Activated naive CD4-positive, alpha-beta T cell treated with anti-CD3 and anti-CD28 coated beads for 36 hours (primary cell): Measurements from ENCODE around the gene LGALS16. TPM values are rescaled to one million over a fixed set of nuclear protein-coding genes. Genes with fewer than 3 reads are reported as not detected.
A peak's percentile ranks its signal among the peaks of the same experiment; 100 is the strongest.

ENCODE experiments used
- CTCF ChIA-PET: fragments of 350-600 bp; sonication (Branson Sonifier 250); formaldehyde crosslinking; loops from one replicate; lab custom pipeline; 2021; ENCODE audit warnings: antibody characterized with exemption; lab: Charles Lee
- DNase-seq: peaks from one replicate; pipeline ENCODE4 v3.0.0-alpha.2; 2020
- H3K27ac Mint-ChIP-seq: one replicate; pipeline ENCODE4 v1.8.0; 2021; ENCODE audit warnings: mild to moderate bottlenecking, mixed read lengths
- H3K27me3 Mint-ChIP-seq: one replicate; pipeline ENCODE4 v1.8.0; 2021; ENCODE audit warnings: low read depth, mixed read lengths
- H3K36me3 Mint-ChIP-seq: one replicate; pipeline ENCODE4 v1.8.0; 2021; ENCODE audit warnings: low read depth, mixed read lengths
- H3K4me1 Mint-ChIP-seq: one replicate; pipeline ENCODE4 v1.8.0; 2021; ENCODE audit warnings: low read depth, mixed read lengths
- H3K4me3 Mint-ChIP-seq: one replicate; pipeline ENCODE4 v1.8.0; 2021; ENCODE audit warnings: mild to moderate bottlenecking, moderate library complexity, mixed read lengths
- H3K9me3 Mint-ChIP-seq: one replicate; pipeline ENCODE4 v1.8.0; 2021; ENCODE audit warnings: mixed read lengths
- intact Hi-C: fragments of 100-400 bp; cut with micrococcal nuclease; formaldehyde crosslinking; loops from one replicate; pipeline ENCODE4 v1.15.1; 2023
- total RNA-seq, 2 experiments: library from RNA; stranded (reverse); gene quantifications; one replicate each; pipeline ENCODE4 v1.2.3, GENCODE V29; 2021

Gene LGALS16
- total RNA-seq, 2 experiments from 2014 or later, result not detected

DNA sequence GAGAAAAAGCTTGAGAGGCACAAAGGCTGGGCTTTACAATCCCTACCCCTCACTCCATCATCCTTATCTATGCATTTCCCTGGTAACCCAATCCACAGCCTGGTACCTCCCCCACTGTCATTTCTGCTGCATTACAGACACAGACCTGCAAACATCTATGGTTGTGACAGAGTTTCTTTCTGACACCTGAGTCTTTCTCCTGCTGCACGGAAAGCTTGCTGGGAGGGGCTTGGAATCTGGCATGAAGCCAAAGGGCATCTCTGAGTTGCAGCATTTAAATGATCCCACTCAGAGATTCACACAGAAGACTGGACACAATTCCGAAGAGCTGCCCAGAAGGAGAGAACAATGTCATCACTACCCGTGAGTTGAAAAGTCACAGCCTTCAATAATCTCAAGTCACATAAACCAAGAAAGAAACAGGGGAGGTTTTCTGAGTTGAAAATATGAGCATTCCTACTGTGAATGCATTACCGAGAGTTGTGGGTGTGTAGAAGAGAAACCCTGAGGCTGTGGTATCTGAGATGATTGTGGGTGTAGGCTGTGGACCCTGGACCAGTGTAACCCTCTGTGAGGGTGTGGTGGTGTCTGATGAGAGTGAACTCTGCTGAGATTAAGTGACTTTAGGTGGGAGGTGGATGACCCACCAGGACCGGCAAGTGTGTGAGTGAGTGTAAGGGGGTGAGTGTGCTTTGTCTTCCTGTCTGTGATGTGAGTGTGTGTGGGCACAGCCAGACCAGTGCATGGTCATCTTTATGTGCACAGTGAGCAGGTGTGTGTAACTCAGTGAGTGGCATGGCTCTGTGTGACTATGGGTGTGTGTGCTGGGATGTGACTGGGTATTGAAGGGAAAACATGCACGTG is 48.7 kb downstream of the LGALS16 start, which contains the start of gene LGALS14:
LGALS14 (plus strand) TSS at position 301 of the 864 bp plus-strand sequence; CDS start at position 349, 48 bp downstream.
- intact Hi-C loops, result loop anchor here (1.0 kb wide), 1 partner anchor 25 kb away; no protein-coding TSS in a partner anchor
- peak within 1 kb of the TSS; percentile 34 for H3K4me3 Mint-ChIP-seq
- CTCF ChIA-PET, result interaction anchor here (1.3 to 1.9 kb wide), 2 partner anchors 30 to 159 kb away, joined by 3 to 5 read pairs; no protein-coding TSS in a partner anchor
- H3K27ac Mint-ChIP-seq, result peak within 1 kb of the TSS; percentile 79
- peaks cover 39% of the 10 kb centered on the region for H3K4me1 Mint-ChIP-seq
- H3K9me3 Mint-ChIP-seq, result no peaks in the 10 kb centered on the region
- peaks cover 2% of the 10 kb centered on the region for H3K36me3 Mint-ChIP-seq
- peak; percentile 60 for DNase-seq
- no peaks in the 10 kb centered on the region for H3K27me3 Mint-ChIP-seq

DNA sequence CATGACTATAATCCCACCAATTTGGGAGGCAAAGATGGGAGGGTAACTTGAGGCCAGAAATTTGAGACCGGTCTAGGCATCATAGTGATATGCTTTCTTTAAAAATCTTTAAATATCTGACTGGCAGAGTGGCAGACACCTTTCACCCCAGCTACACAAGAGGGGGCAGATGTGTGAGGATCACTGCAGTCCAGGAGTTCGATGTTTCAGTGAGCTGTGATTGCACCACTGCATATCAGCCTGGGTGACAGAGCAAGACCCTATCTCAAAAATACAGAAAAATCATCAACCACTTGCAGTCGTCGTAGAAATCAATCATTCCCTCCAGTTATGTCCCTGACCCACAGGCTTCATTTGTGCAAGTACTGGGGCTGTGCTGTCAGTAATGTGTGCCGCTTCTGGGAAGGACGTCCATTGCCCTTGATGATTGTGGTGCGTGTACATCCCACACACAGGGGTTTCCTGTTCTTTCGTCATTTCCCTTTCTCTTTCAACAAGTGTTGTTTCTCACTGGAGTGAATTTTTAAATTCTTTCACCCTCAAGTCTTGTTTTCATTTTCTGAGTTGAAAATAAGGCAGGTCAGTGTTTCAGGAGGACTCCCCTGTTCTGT is 50.0 kb downstream of the LGALS16 start:
- peaks cover 2% of the 10 kb centered on the region for H3K36me3 Mint-ChIP-seq
- H3K4me3 Mint-ChIP-seq, result peak overlapping the region; percentile 52
- no peaks in the 10 kb centered on the region for H3K27me3 Mint-ChIP-seq
- CTCF ChIA-PET, result interaction anchor here (0.7 to 1.9 kb wide), 3 partner anchors 31 to 160 kb away, joined by 3 to 5 read pairs (median 3); no protein-coding TSS in a partner anchor
- H3K4me1 Mint-ChIP-seq, result peaks cover 51% of the 10 kb centered on the region
- H3K27ac Mint-ChIP-seq, result peak overlapping the region; percentile 79
- H3K9me3 Mint-ChIP-seq, result no peaks in the 10 kb centered on the region
- peak; percentile 79 for DNase-seq
- intact Hi-C loops, result no loop called here

DNA sequence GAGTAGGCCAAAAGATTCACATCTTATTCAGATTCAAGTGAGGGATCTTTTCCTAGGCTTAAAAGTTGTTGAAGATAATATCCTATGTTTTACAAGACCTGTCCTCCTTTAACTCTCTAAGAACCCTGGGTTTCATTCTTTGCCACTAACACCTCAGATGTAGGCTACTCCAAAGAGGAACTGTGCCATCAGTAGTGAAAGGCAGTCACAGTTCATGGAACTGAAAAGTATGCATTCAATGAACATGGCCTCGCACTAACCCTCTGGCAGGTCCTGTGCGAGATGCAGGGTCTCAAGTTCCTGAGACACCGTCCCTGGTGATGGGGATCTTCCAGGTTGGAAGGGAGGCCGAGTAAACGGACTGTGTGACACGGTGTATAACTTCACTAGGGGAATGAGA is 52.9 kb downstream of the LGALS16 start:
- Mint-ChIP-seq H3K4me1 (peaks cover 54% of the 10 kb centered on the region), H3K27ac (no peak overlapping the region), H3K36me3 (peaks cover 2% of the 10 kb centered on the region), H3K4me3 (no peak overlapping the region), H3K27me3 (no peaks in the 10 kb centered on the region), H3K9me3 (no peaks in the 10 kb centered on the region)
- CTCF ChIA-PET, result no interaction called here
- DNase-seq, result no peak
- intact Hi-C loops, result no loop called here

DNA sequence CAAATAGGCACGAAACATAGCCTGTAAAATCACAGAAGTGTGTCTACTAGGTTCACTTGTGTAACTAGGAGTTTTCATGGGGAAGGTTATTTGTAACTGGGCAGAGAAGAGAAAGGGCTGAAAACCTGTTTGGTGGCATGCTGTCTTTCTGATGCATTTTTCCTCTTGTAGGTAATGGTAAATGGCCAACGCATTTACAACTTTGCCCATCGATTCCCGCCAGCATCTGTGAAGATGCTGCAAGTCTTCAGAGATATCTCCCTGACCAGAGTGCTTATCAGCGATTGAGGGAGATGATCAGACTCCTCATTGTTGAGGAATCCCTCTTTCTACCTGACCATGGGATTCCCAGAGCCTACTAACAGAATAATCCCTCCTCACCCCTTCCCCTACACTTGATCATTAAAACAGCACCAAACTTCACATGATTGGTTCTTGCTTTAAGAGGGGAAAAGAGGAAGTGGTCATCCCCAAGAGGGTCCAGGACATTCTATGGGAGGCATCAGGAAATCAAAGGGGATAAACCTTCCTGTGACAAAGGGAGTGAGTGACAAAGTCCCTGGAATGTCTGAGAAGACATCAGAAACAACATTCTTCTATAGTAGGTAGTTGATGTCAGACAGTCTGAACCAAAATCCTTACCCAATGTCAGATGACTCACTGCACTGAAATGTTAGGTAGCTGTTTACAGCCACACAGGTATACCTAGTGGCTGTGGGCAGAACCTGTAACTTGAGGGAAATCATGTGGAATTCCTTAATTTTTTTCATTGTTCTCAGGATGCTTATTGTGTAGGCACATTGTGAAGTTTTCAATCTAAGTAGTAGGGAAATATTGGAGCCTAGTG is 53.5 kb downstream of the LGALS16 start:
- Mint-ChIP-seq H3K27ac (no peak overlapping the region), H3K36me3 (peaks cover 2% of the 10 kb centered on the region), H3K4me1 (peaks cover 50% of the 10 kb centered on the region), H3K9me3 (no peaks in the 10 kb centered on the region), H3K27me3 (no peaks in the 10 kb centered on the region), H3K4me3 (no peak overlapping the region)
- DNase-seq, result no peak
- intact Hi-C loops, result no loop called here
- CTCF ChIA-PET, result no interaction called here

Other genes with a start within 250 kb of the LGALS16 start
- 100 to 1,000 TPM; 113 to 116 TPM for gene ZFP36, start 249.1 kb upstream of the LGALS16 start, total RNA-seq
- 10 to 100 TPM; 27.3 to 34.6 TPM for gene PLEKHG2, start 243.2 kb upstream of the LGALS16 start, total RNA-seq
- 1,000 to 10,000 TPM; 4,195 to 4,327 TPM for gene RPS16, start 220.0 kb upstream of the LGALS16 start, total RNA-seq
- 100 to 1,000 TPM; 129 to 139 TPM for gene SUPT5H, start 210.3 kb upstream of the LGALS16 start, total RNA-seq
- gene TIMM50, start 175.1 kb upstream of the LGALS16 start, total RNA-seq, result 100 to 1,000 TPM; 103 to 107 TPM
- gene DLL3, start 157.0 kb upstream of the LGALS16 start, total RNA-seq, result under 1 TPM; 0.74 to 0.79 TPM
- gene SELENOV, start 140.8 kb upstream of the LGALS16 start, total RNA-seq, result not detected
- gene EID2B, start 123.1 kb upstream of the LGALS16 start, total RNA-seq, result 1 to 10 TPM; 5.7 to 6.2 TPM
- gene EID2, start 115.8 kb upstream of the LGALS16 start, total RNA-seq, result 1 to 10 TPM; 7.7 to 9.1 TPM
- gene LGALS13, start 53.4 kb upstream of the LGALS16 start, total RNA-seq, result not detected
- 1 to 10 TPM; 1.2 to 2.4 TPM for gene LGALS14, start 48.6 kb downstream of the LGALS16 start, total RNA-seq
- not detected for gene CLC, start 82.1 kb downstream of the LGALS16 start, total RNA-seq
- not detected for gene LEUTX, start 122.9 kb downstream of the LGALS16 start, total RNA-seq
- gene DYRK1B, start 178.2 kb downstream of the LGALS16 start, total RNA-seq, result 1 to 10 TPM; 6.1 to 6.6 TPM
- gene FBL, start 190.5 kb downstream of the LGALS16 start, total RNA-seq, result 100 to 1,000 TPM; 742 to 785 TPM